Measurements from ENCODE around the gene HSPB9.

HSPB9 gene

GRCh38 chr17:42094375-42095069 is 28.1 kb upstream of the HSPB9 start:
- in situ Hi-C loops (cut with MboI; ENCODE audit: low pct_unique_long_range_greater_than_20kb, low sequenced_read_pairs, unreplicated experiment): no loop called here
- no peak for DNase-seq (ENCODE audit: low spot score)
- TF ChIP-seq, protein P1, sequence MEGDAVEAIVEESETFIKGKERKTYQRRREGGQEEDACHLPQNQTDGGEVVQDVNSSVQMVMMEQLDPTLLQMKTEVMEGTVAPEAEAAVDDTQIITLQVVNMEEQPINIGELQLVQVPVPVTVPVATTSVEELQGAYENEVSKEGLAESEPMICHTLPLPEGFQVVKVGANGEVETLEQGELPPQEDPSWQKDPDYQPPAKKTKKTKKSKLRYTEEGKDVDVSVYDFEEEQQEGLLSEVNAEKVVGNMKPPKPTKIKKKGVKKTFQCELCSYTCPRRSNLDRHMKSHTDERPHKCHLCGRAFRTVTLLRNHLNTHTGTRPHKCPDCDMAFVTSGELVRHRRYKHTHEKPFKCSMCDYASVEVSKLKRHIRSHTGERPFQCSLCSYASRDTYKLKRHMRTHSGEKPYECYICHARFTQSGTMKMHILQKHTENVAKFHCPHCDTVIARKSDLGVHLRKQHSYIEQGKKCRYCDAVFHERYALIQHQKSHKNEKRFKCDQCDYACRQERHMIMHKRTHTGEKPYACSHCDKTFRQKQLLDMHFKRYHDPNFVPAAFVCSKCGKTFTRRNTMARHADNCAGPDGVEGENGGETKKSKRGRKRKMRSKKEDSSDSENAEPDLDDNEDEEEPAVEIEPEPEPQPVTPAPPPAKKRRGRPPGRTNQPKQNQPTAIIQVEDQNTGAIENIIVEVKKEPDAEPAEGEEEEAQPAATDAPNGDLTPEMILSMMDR (IDR thresholded peaks at IDR 0.05; ENCODE audit: extremely low read depth, insufficient read depth, missing control alignments): no peak

DNA sequence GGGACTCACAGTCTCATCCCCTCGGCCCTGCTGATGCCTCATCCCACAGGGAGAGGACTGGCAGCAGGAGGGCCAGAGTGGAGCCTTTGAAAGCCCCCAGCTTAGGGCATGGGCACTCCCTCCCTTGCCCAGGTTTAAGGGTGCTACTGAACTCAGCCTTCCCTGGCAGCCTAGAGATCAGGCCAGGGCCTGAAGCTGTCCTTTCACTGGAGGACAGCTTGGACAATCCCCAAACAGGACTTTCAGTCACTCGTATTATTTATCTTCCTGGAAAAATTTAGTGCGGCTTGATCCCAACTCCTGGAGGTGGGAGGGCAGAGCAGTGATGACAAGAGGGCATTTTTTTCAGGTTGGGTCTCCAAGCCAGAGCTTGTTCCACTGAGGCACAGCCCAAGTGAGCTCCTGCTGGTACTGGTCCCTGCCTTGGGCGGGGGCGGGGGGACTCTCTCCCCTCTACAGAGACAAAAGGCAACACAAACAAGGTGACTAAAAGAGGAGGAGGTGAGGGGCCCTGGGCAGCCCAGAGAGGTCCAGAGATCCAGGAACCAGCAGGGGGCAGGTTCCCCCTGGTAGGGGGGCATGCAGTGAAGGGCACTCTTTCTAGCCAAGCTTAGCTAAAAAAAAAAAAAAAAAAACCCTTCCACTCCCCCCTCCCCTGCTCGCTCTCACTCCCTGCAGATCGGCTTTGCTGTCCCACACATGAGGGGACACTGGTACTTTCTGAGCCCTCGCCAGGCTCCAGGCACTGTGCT is 26.1 kb upstream of the HSPB9 start:
- no peak for DNase-seq (ENCODE audit: low spot score)
- in situ Hi-C loops (cut with MboI; ENCODE audit: low pct_unique_long_range_greater_than_20kb, low sequenced_read_pairs, unreplicated experiment): no loop called here
- TF ChIP-seq, protein P1 (IDR thresholded peaks at IDR 0.05; ENCODE audit: extremely low read depth, insufficient read depth, missing control alignments): no peak

GRCh38 chr17:42097691-42098631 is 24.6 kb upstream of the HSPB9 start, which contains the start of gene ZNF385C:
TSS of gene ZNF385C (minus strand) at chr17:42098473. CDS start at chr17:42063056, 35,417 bp downstream.
- in situ Hi-C loops (cut with MboI; ENCODE audit: low pct_unique_long_range_greater_than_20kb, low sequenced_read_pairs, unreplicated experiment): no loop called here
- TF ChIP-seq, protein P1 (IDR thresholded peaks at IDR 0.05; ENCODE audit: extremely low read depth, insufficient read depth, missing control alignments): no peak
- DNase-seq (ENCODE audit: low spot score): peak; percentile 71

DNA sequence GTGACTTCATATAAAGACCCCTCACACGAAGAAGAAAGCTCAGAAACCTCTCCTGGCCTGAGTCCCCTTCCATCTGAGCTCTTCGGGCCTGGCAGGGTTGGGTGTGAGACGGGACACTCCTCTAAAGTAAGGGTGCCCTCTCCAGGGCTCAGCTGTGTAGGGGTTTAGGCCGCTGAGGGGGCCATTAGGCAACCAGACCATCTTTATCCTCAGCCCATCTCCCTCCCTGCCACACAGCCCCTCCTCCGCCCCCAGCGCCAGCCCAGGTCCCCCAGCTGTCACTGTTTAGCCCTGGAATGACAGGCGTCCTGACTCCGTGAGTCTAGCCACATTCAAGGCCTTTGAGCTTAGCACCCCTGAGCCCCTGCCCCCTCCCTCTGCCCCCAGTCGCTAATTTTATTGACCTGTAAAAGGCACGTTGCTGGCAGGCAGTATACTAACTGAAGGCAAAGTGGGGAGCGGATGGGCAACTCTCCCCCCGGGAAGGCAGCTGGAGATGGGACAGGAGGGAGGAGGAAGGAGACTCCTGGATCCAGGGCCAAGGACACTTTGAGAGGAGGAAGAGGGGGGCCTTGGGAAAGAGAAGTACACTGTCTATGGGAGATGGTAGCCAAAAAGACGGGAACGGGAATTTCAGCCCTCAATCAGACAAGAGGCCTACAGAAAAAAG is 23.7 kb upstream of the HSPB9 start:
- DNase-seq (ENCODE audit: low spot score): no peak
- TF ChIP-seq, protein P1 (IDR thresholded peaks at IDR 0.05; ENCODE audit: extremely low read depth, insufficient read depth, missing control alignments): no peak
- in situ Hi-C loops (cut with MboI; ENCODE audit: low pct_unique_long_range_greater_than_20kb, low sequenced_read_pairs, unreplicated experiment): no loop called here

- TF ChIP-seq, protein P1 (IDR thresholded peaks at IDR 0.05; ENCODE audit: extremely low read depth, insufficient read depth, missing control alignments): peak; percentile 90
- DNase-seq (ENCODE audit: low spot score): peak; percentile 87
- in situ Hi-C loops (cut with MboI; ENCODE audit: low pct_unique_long_range_greater_than_20kb, low sequenced_read_pairs, unreplicated experiment): loop anchor here (10.0 to 25.0 kb wide), 2 partner anchors 137 to 364 kb away; partner anchors contain the start of genes CNP and HAP1
These were observed 20.9 kb upstream of the HSPB9 start for GRCh38 chr17:42101513-42102292.

Measured in GM13977 (cell line).